Measurements from ENCODE around the gene FBXO40.

FBXO40 gene

GRCh38 chr3:121642601-121643314 lies 49.6 kb downstream of the FBXO40 start:
- Histone ChIP-seq H3F3A (ENCODE audit: control insufficient read depth, insufficient read depth) (no peaks in the 10 kb centered on the region), H3K36me3 (ENCODE audit: control insufficient read depth, low read length) (peaks cover 72% of the 10 kb centered on the region), H3K9me2 (replicated peaks; ENCODE audit: control insufficient read depth, low read length) (no peaks in the 10 kb centered on the region), H3K4me3 (ENCODE audit: low read length) (no peak overlapping the region), H3K79me2 (ENCODE audit: control insufficient read depth, low read length) (no peaks in the 10 kb centered on the region), H3K9me3 (ENCODE audit: control insufficient read depth, insufficient read depth, low read length) (no peaks in the 10 kb centered on the region), H3K27ac (ENCODE audit: low read depth, low read length) (no peak overlapping the region), H3K4me1 (ENCODE audit: control insufficient read depth, low read length) (no peaks in the 10 kb centered on the region), H3K27me3 (ENCODE audit: control insufficient read depth, low read length) (no peaks in the 10 kb centered on the region), H4K20me1 (ENCODE audit: control insufficient read depth, insufficient read depth, low read depth, low read length) (no peaks in the 10 kb centered on the region), H3K4me2 (ENCODE audit: low read length) (no peak overlapping the region)
- TF ChIP-seq CTCF (IDR thresholded peaks at IDR 0.05; ENCODE audit: low read depth, low read length, poor library complexity, severe bottlenecking) (no peak), EZH2phosphoT487 (IDR thresholded peaks at IDR 0.05; ENCODE audit: borderline replicate concordance, low read length) (no peak)

GRCh38 chr3:121645054-121645453 lies 51.9 kb downstream of the FBXO40 start:
- Histone ChIP-seq H3K36me3 (ENCODE audit: control insufficient read depth, low read length) (peaks cover 62% of the 10 kb centered on the region), H3K9me2 (replicated peaks; ENCODE audit: control insufficient read depth, low read length) (no peaks in the 10 kb centered on the region), H3K4me3 (ENCODE audit: low read length) (no peak overlapping the region), H4K20me1 (ENCODE audit: control insufficient read depth, insufficient read depth, low read depth, low read length) (no peaks in the 10 kb centered on the region), H3K4me2 (ENCODE audit: low read length) (no peak overlapping the region), H3F3A (ENCODE audit: control insufficient read depth, insufficient read depth) (no peaks in the 10 kb centered on the region), H3K9me3 (ENCODE audit: control insufficient read depth, insufficient read depth, low read length) (no peaks in the 10 kb centered on the region), H3K79me2 (ENCODE audit: control insufficient read depth, low read length) (peaks cover 4% of the 10 kb centered on the region; the same call in 1 of the 2 replicates), H3K27ac (ENCODE audit: low read depth, low read length) (no peak overlapping the region), H3K27me3 (ENCODE audit: control insufficient read depth, low read length) (no peaks in the 10 kb centered on the region), H3K4me1 (ENCODE audit: control insufficient read depth, low read length) (no peaks in the 10 kb centered on the region)
- TF ChIP-seq CTCF (IDR thresholded peaks at IDR 0.05; ENCODE audit: low read depth, low read length, poor library complexity, severe bottlenecking): no peak
- no peak for TF ChIP-seq EZH2phosphoT487 (IDR thresholded peaks at IDR 0.05; ENCODE audit: borderline replicate concordance, low read length)

- no peaks in the 10 kb centered on the region for H3K9me2 ChIP-seq (replicated peaks; ENCODE audit: control insufficient read depth, low read length)
- H3K27ac ChIP-seq (ENCODE audit: low read depth, low read length): no peak overlapping the region
- H3K4me2 ChIP-seq (ENCODE audit: low read length): no peak overlapping the region
- no peaks in the 10 kb centered on the region for H4K20me1 ChIP-seq (ENCODE audit: control insufficient read depth, insufficient read depth, low read depth, low read length)
- TF ChIP-seq CTCF (IDR thresholded peaks at IDR 0.05; ENCODE audit: low read depth, low read length, poor library complexity, severe bottlenecking) (no peak), EZH2phosphoT487 (IDR thresholded peaks at IDR 0.05; ENCODE audit: borderline replicate concordance, low read length) (no peak)
- peaks cover 68% of the 10 kb centered on the region for H3K36me3 ChIP-seq (ENCODE audit: control insufficient read depth, low read length)
- H3K9me3 ChIP-seq (ENCODE audit: control insufficient read depth, insufficient read depth, low read length): no peaks in the 10 kb centered on the region
- H3F3A ChIP-seq (ENCODE audit: control insufficient read depth, insufficient read depth): no peaks in the 10 kb centered on the region
- H3K79me2 ChIP-seq (ENCODE audit: control insufficient read depth, low read length): peaks cover 20% of the 10 kb centered on the region
- peaks cover 5% of the 10 kb centered on the region for H3K4me1 ChIP-seq (ENCODE audit: control insufficient read depth, low read length)
- no peaks in the 10 kb centered on the region for H3K27me3 ChIP-seq (ENCODE audit: control insufficient read depth, low read length)
- no peak overlapping the region for H3K4me3 ChIP-seq (ENCODE audit: low read length)
These were observed 55.2 kb downstream of the FBXO40 start for GRCh38 chr3:121648219-121648958.
